ENCODE data around the gene OTOGL. TPM values are rescaled to one million over a fixed set of nuclear protein-coding genes. Genes with fewer than 3 reads are reported as not detected.

Gene OTOGL
- polyA plus RNA-seq, 1 of the 3 experiments (the other 2 are of a cell fraction), result 0.61 TPM

DNA sequence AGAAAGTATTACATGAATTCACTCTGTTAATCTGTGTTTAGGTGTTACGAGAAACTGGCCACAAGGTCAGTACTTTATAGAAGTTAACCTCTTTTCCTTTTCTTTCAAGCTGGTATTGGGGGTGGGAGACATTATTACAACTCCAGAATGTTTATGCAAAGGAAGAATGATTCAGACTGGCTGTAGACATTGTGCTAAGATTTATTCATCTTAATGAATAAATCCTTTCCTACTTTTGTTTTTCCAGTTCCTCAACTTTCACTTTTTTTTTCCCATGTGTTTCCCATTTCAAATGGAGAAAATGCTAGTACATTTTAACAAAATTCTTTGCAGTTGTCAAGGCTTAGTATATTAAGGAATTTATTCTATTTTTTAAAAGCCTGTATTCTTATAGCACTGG lies 1.3 kb downstream of the OTOGL start:
- DNase-seq, result no peak
- Histone ChIP-seq H3K36me3 (replicated peaks in 1 of 2; ENCODE audit: control insufficient read depth in 1 of 2, insufficient read depth in 2 of 2, low read length in 1 of 2) (no peaks in the 10 kb centered on the region), H3K9me3 (no peaks in the 10 kb centered on the region), H3K79me2 (ENCODE audit: insufficient read depth) (no peaks in the 10 kb centered on the region; the same call in 1 of the 2 replicates), H3K27me3 (ENCODE audit: insufficient read depth) (no peaks in the 10 kb centered on the region), H3K4me1 (ENCODE audit: control insufficient read depth in 1 of 2, insufficient read depth in 2 of 2, low read depth in 1 of 2, low read length in 1 of 2) (peaks cover 0 to 10% of the 10 kb centered on the region in 2 experiments; a peak in 2 of 4 replicates), H3K9ac (0 out of 2 replicates have a peak overlapping the region, but pooled peaks have one; percentile 4), H3F3A (replicated peaks; ENCODE audit: insufficient read depth) (peaks cover 7% of the 10 kb centered on the region), H4K20me1 (ENCODE audit: insufficient read depth) (no peaks in the 10 kb centered on the region), H3K27ac (ENCODE audit: low read depth in 2 of 2, low read length in 1 of 2) (peak overlapping the region in 1 of 2 experiments; percentile 56; a peak in 2 of 4 replicates), H3K4me2 (peak overlapping the region; percentile 34; the same call in 1 of the 2 replicates), H3K9me2 (no peaks in the 10 kb centered on the region), H2AFZ (ENCODE audit: low read depth) (peak overlapping the region; percentile 69; the same call in 1 of the 2 replicates), H3K4me3 (ENCODE audit: low read depth in 2 of 2, low read length in 1 of 2) (no peak overlapping the region)
- CTCF ChIA-PET, result no interaction called here
- WGBS (ENCODE audit: low lambda C conversion rate), result 74% methylated on average over 1 of the region's 1 CpG
- POLR2A ChIA-PET, result no interaction called here
- TF ChIP-seq EZH2phosphoT487 (IDR thresholded peaks at IDR 0.05; ENCODE audit: borderline replicate concordance, low read depth) (no peak), FOSL2 (IDR thresholded peaks at IDR 0.05; ENCODE audit: borderline replicate concordance, low read depth) (no peak), NFIC (IDR thresholded peaks at IDR 0.05; ENCODE audit: borderline replicate concordance) (no peak), FOXJ3 (CRISPR knock-in tag; IDR thresholded peaks at IDR 0.05) (no peak), RAD21 (IDR thresholded peaks at IDR 0.05; ENCODE audit: low read length) (no peak), TAF1 (IDR thresholded peaks at IDR 0.05; ENCODE audit: borderline replicate concordance, low read depth, low read length) (no peak), JUND (IDR thresholded peaks at IDR 0.05) (no peak), TEAD4 (IDR thresholded peaks at IDR 0.05; ENCODE audit: borderline replicate concordance, insufficient read depth) (no peak), ELF1 (IDR thresholded peaks at IDR 0.05) (no peak), SIN3A (IDR thresholded peaks at IDR 0.05; ENCODE audit: borderline replicate concordance, low read depth, low read length) (no peak), RFX5 (IDR thresholded peaks at IDR 0.05; ENCODE audit: low read length) (no peak), RCOR1 (IDR thresholded peaks at IDR 0.05; ENCODE audit: low read length) (no peak), TCF12 (IDR thresholded peaks at IDR 0.05) (no peak), MXI1 (IDR thresholded peaks at IDR 0.05; ENCODE audit: low read depth, low read length) (no peak)
- TF ChIP-seq, protein P1, sequence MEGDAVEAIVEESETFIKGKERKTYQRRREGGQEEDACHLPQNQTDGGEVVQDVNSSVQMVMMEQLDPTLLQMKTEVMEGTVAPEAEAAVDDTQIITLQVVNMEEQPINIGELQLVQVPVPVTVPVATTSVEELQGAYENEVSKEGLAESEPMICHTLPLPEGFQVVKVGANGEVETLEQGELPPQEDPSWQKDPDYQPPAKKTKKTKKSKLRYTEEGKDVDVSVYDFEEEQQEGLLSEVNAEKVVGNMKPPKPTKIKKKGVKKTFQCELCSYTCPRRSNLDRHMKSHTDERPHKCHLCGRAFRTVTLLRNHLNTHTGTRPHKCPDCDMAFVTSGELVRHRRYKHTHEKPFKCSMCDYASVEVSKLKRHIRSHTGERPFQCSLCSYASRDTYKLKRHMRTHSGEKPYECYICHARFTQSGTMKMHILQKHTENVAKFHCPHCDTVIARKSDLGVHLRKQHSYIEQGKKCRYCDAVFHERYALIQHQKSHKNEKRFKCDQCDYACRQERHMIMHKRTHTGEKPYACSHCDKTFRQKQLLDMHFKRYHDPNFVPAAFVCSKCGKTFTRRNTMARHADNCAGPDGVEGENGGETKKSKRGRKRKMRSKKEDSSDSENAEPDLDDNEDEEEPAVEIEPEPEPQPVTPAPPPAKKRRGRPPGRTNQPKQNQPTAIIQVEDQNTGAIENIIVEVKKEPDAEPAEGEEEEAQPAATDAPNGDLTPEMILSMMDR (IDR thresholded peaks at IDR 0.05), result no peak
- TF ChIP-seq, protein P2, sequence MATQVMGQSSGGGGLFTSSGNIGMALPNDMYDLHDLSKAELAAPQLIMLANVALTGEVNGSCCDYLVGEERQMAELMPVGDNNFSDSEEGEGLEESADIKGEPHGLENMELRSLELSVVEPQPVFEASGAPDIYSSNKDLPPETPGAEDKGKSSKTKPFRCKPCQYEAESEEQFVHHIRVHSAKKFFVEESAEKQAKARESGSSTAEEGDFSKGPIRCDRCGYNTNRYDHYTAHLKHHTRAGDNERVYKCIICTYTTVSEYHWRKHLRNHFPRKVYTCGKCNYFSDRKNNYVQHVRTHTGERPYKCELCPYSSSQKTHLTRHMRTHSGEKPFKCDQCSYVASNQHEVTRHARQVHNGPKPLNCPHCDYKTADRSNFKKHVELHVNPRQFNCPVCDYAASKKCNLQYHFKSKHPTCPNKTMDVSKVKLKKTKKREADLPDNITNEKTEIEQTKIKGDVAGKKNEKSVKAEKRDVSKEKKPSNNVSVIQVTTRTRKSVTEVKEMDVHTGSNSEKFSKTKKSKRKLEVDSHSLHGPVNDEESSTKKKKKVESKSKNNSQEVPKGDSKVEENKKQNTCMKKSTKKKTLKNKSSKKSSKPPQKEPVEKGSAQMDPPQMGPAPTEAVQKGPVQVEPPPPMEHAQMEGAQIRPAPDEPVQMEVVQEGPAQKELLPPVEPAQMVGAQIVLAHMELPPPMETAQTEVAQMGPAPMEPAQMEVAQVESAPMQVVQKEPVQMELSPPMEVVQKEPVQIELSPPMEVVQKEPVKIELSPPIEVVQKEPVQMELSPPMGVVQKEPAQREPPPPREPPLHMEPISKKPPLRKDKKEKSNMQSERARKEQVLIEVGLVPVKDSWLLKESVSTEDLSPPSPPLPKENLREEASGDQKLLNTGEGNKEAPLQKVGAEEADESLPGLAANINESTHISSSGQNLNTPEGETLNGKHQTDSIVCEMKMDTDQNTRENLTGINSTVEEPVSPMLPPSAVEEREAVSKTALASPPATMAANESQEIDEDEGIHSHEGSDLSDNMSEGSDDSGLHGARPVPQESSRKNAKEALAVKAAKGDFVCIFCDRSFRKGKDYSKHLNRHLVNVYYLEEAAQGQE (IDR thresholded peaks at IDR 0.05; ENCODE audit: low read depth, low read length), result no peak
- TF ChIP-seq, protein P3, sequence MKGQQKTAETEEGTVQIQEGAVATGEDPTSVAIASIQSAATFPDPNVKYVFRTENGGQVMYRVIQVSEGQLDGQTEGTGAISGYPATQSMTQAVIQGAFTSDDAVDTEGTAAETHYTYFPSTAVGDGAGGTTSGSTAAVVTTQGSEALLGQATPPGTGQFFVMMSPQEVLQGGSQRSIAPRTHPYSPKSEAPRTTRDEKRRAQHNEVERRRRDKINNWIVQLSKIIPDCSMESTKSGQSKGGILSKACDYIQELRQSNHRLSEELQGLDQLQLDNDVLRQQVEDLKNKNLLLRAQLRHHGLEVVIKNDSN (IDR thresholded peaks at IDR 0.05; ENCODE audit: borderline replicate concordance, low read depth), result no peak
- TF ChIP-seq, protein P4, sequence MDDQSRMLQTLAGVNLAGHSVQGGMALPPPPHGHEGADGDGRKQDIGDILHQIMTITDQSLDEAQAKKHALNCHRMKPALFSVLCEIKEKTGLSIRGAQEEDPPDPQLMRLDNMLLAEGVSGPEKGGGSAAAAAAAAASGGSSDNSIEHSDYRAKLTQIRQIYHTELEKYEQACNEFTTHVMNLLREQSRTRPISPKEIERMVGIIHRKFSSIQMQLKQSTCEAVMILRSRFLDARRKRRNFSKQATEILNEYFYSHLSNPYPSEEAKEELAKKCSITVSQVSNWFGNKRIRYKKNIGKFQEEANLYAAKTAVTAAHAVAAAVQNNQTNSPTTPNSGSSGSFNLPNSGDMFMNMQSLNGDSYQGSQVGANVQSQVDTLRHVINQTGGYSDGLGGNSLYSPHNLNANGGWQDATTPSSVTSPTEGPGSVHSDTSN (IDR thresholded peaks at IDR 0.05), result no peak
- TF ChIP-seq, protein P5, sequence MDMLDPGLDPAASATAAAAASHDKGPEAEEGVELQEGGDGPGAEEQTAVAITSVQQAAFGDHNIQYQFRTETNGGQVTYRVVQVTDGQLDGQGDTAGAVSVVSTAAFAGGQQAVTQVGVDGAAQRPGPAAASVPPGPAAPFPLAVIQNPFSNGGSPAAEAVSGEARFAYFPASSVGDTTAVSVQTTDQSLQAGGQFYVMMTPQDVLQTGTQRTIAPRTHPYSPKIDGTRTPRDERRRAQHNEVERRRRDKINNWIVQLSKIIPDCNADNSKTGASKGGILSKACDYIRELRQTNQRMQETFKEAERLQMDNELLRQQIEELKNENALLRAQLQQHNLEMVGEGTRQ (IDR thresholded peaks at IDR 0.05; ENCODE audit: borderline replicate concordance, low read depth, low read length), result no peak
- TF ChIP-seq, protein P6, sequence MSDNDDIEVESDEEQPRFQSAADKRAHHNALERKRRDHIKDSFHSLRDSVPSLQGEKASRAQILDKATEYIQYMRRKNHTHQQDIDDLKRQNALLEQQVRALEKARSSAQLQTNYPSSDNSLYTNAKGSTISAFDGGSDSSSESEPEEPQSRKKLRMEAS (IDR thresholded peaks at IDR 0.05; ENCODE audit: low read depth), result no peak
